GM12878 (cell line): ENCODE data around the gene PRCP. TPM values are rescaled to one million over a fixed set of nuclear protein-coding genes. Genes with fewer than 3 reads are reported as not detected.

Experiments
- ATAC-seq: fragments of 200-7000 bp; cut with Tn5 transposase; 3 replicates; pipeline ENCODE4 v1.9.1; 2020; ENCODE audit warnings: mild to moderate bottlenecking, moderate library complexity
- BruUV-seq: library from RNA; stranded (reverse); fragments of 400-500 nt; replicated peaks from 2 replicates; lab custom pipeline; 2021; lab: Mats Ljungman, UMichigan
- CTCF ChIA-PET: fragments of 300-600 bp; sonication (Branson Sonifier 250); formaldehyde crosslinking; extraction: SDS; loops from one replicate; lab custom pipeline; 2021; ENCODE audit warnings: inconsistent platforms; lab: Yijun Ruan, JAX
- POLR2A ChIA-PET: fragments of 350-600 bp; formaldehyde crosslinking; extraction: SDS; loops from one replicate; lab custom pipeline; 2021; ENCODE audit warnings: inconsistent platforms; lab: Charles Lee
- RAD21 ChIA-PET: fragments of 300-600 bp; sonication (Branson Sonifier 250); formaldehyde crosslinking; loops from one replicate; lab custom pipeline; 2023; ENCODE audit warnings: antibody characterized with exemption; ENCODE audit not compliant: unreplicated experiment; lab: Charles Lee
- SMC1A ChIA-PET: fragments of 300-600 bp; sonication (Branson Sonifier 250); formaldehyde crosslinking; loops from one replicate; lab custom pipeline; 2023; ENCODE audit not compliant: unreplicated experiment, uncharacterized antibody; lab: Charles Lee
- DNase-seq: peaks from one replicate; pipeline ENCODE4 v3.0.0-alpha.2; 2011; ENCODE audit warnings: low read depth, low spot score
- FAIRE-seq: peaks from 3 replicates; lab custom pipeline; 2011; peaks lifted over from hg19 to GRCh38; lab: Jason Lieb, UNC
- H2AFZ ChIP-seq: 2 replicates; pipeline ENCODE4 v1.6.0; 2011; ENCODE audit warnings: low read depth, low read length, control low read depth; ENCODE audit not compliant: control insufficient read depth
- H3K27ac ChIP-seq: 2 replicates; pipeline ENCODE4 v1.5.1; 2011; ENCODE audit warnings: control low read depth; ENCODE audit not compliant: control insufficient read depth, insufficient read depth
- H3K27me3 ChIP-seq, 2 experiments: replicated peaks in 1 of 2; 2 replicates each; pipeline versions ENCODE4 v1.6.0 to v1.6.1; 2011; ENCODE audit warnings: low read length in 1 of 2; ENCODE audit not compliant: control insufficient read depth in 2 of 2, insufficient read depth in 2 of 2
- H3K36me3 ChIP-seq, 2 experiments: 2 replicates each; pipeline ENCODE4 v1.5.1; 2011; ENCODE audit warnings: low read length in 1 of 2; ENCODE audit not compliant: control insufficient read depth in 2 of 2, insufficient read depth in 2 of 2
- H3K4me1 ChIP-seq: 2 replicates; pipeline ENCODE4 v1.6.1; 2011; ENCODE audit warnings: mild to moderate bottlenecking, low read length, moderate library complexity, mixed read lengths; ENCODE audit not compliant: control insufficient read depth, insufficient read depth
- H3K4me2 ChIP-seq: 2 replicates; pipeline ENCODE4 v1.6.0; 2011; ENCODE audit warnings: control low read depth; ENCODE audit not compliant: control insufficient read depth, insufficient read depth
- H3K4me3 ChIP-seq: fragments of 200-600 bp; sonication (generic); 2 replicates; pipeline ENCODE4 v1.5.1; 2016
- H3K79me2 ChIP-seq: 2 replicates; pipeline ENCODE4 v1.6.0; 2011; ENCODE audit warnings: low read length; ENCODE audit not compliant: control insufficient read depth, insufficient read depth
- H3K9ac ChIP-seq: 2 replicates; pipeline ENCODE4 v1.8.0; 2011; ENCODE audit warnings: low read length, control low read depth, mixed read lengths; ENCODE audit not compliant: control insufficient read depth, insufficient read depth
- H3K9me3 ChIP-seq: replicated peaks from 3 replicates; pipeline ENCODE4 v1.5.1; 2011; ENCODE audit warnings: mild to moderate bottlenecking, low read length; ENCODE audit not compliant: control insufficient read depth, insufficient read depth
- H4K20me1 ChIP-seq: 2 replicates; pipeline ENCODE4 v1.6.0; 2011; ENCODE audit not compliant: control insufficient read depth, insufficient read depth
- BMI1 ChIP-seq: fragments of 450-650 bp; IDR thresholded peaks from 2 replicates; pipeline ENCODE4 v1.6.1; 2016; ENCODE audit warnings: mild to moderate bottlenecking, moderate library complexity, borderline replicate concordance
- CBFB ChIP-seq: IDR thresholded peaks from 2 replicates; pipeline ENCODE4 v1.6.1; 2016; ENCODE audit warnings: antibody characterized with exemption, low read depth
- CBX3 ChIP-seq: fragments of 200-600 bp; sonication (generic); IDR thresholded peaks from 2 replicates; pipeline ENCODE4 v1.6.1; 2016; ENCODE audit warnings: low read depth, borderline replicate concordance
- GABPA ChIP-seq: IDR thresholded peaks from 2 replicates; pipeline ENCODE4 v1.6.1; 2014; ENCODE audit warnings: antibody characterized with exemption, low read depth, mild to moderate bottlenecking, inconsistent platforms
- MYC ChIP-seq: IDR thresholded peaks from 2 replicates; pipeline ENCODE4 v1.6.1; 2011; ENCODE audit warnings: mild to moderate bottlenecking, low read length, moderate library complexity, inconsistent platforms; ENCODE audit not compliant: insufficient read depth, insufficient replicate concordance, insufficient read length, severe bottlenecking
- NBN ChIP-seq: fragments of 450-650 bp; IDR thresholded peaks from 2 replicates; pipeline ENCODE4 v1.6.1; 2016
- NRF1 ChIP-seq: conservative IDR thresholded peaks from 2 replicates; pipeline ENCODE4 v1.6.1; 2011; ENCODE audit warnings: mild to moderate bottlenecking, low read depth, low read length, improper control_type of control experiment
- SMAD5 ChIP-seq: IDR thresholded peaks from 2 replicates; pipeline ENCODE4 v1.6.1; 2016; ENCODE audit warnings: antibody characterized with exemption, low read depth
- SREBF2 ChIP-seq: IDR thresholded peaks from 2 replicates; pipeline ENCODE4 v1.6.1; 2012; ENCODE audit warnings: mild to moderate bottlenecking, low read length
- TBL1XR1 ChIP-seq: IDR thresholded peaks from 2 replicates; pipeline ENCODE4 v1.6.1; 2012; ENCODE audit warnings: low read depth, low read length, improper control_type of control experiment
- USF1 ChIP-seq: IDR thresholded peaks from 2 replicates; pipeline ENCODE4 v1.6.1; 2011; ENCODE audit warnings: borderline replicate concordance, low read depth, mild to moderate bottlenecking, moderate library complexity, mixed read lengths, low read length; ENCODE audit not compliant: insufficient read depth; ENCODE audit errors: extremely low read length
- WGBS: methylation state at CpG from one replicate; pipeline ENCODE4 v1.1.6; 2016; ENCODE audit warnings: low lambda C conversion rate; ENCODE audit not compliant: insufficient replicate concordance, insufficient coverage; ENCODE audit errors: missing lambda C conversion rate; 5-methylcytosine and 5-hydroxymethylcytosine counted together
- in situ Hi-C: fragments of 300-500 bp; cut with MboI; formaldehyde crosslinking; loops from 9 replicates; pipeline ENCODE4 v1.14.3; 2018; ENCODE audit warnings: mixed read lengths
- intact Hi-C: fragments of 100-400 bp; cut with micrococcal nuclease; formaldehyde crosslinking; loops from one replicate; pipeline ENCODE4 v1.14.2; 2022; ENCODE audit not compliant: unreplicated experiment
- polyA plus RNA-seq, 11 experiments: library from polyadenylated mRNA; depleted of rRNA in 4 of 11; unstranded in 6 of 11; stranded (reverse) in 5 of 11; fragments of >200 nt; fragmentation: Nextera tagmentation in 4 of 11; fragmentation: Illumina TruSeq in 1 of 11; extraction: Ambion mirVana in 4 of 11; extraction: Trizol in 1 of 11; gene quantifications; 1 replicate in 1 of 11; 2 replicates in 10 of 11; pipeline versions ENCODE4 v1.2.1 to v1.2.3, GENCODE V29; 2011 to 2016; ENCODE audit warnings: inconsistent platforms in 2 of 11, missing spikeins in 2 of 11, low read depth in 1 of 11
- total RNA-seq, 4 experiments: library from RNA; depleted of rRNA in 3 of 4; stranded (reverse); fragments of >200 nt in 3 of 4; fragmentation: Illumina TruSeq in 1 of 4; extraction: Trizol in 1 of 4; gene quantifications; 2 replicates each; pipeline versions ENCODE4 v1.2.1 to v1.2.3, GENCODE V29; 2013 to 2021

Gene PRCP
- total and polyA plus RNA-seq, 10 of the 15 experiments (the other 5 are each of a cell fraction or from before 2014, with no cell fraction given), result 14.9 to 43.6 (median 20.0) TPM

- CTCF ChIA-PET, result interaction anchor here (0.7 to 4.3 kb wide), 6 partner anchors 33 to 236 kb away, joined by 3 to 45 read pairs (median 4); partner anchors contain the start of gene PRCP
- in situ Hi-C loops (loop anchor here (5.0 kb wide), 1 partner anchor 951 kb away; no protein-coding TSS in a partner anchor), intact Hi-C loops (loop anchor here (5.0 kb wide), 1 partner anchor 951 kb away; no protein-coding TSS in a partner anchor)
- Histone ChIP-seq H4K20me1 (no peaks in the 10 kb centered on the region), H3K9me3 (no peaks in the 10 kb centered on the region), H3K79me2 (no peaks in the 10 kb centered on the region), H3K27ac (no peak overlapping the region), H3K36me3 (no peaks in the 10 kb centered on the region), H2AFZ (no peak overlapping the region), H3K4me1 (peaks cover 7% of the 10 kb centered on the region), H3K4me2 (no peak overlapping the region), H3K27me3 (no peaks in the 10 kb centered on the region), H3K4me3 (no peak overlapping the region), H3K9ac (no peak overlapping the region)
- ATAC-seq (no peak), DNase-seq (no peak), FAIRE-seq (no peak)
- no TSS peak for BruUV-seq
- WGBS, result 54% methylated on average over 2 of the region's 2 CpGs
- TF ChIP-seq USF1 (no peak), CBX3 (no peak), NRF1 (no peak), NBN (no peak), BMI1 (no peak), SMAD5 (no peak), TBL1XR1 (no peak), SREBF2 (no peak), CBFB (no peak), GABPA (no peak), MYC (no peak)
- RAD21 ChIA-PET, result interaction anchor here (3.9 kb wide), 1 partner anchor 34 kb away, joined by 33 read pairs; the partner anchor contains the start of genes DDIAS and PRCP
- POLR2A ChIA-PET, result no interaction called here
- SMC1A ChIA-PET, result interaction anchor here (0.8 to 2.8 kb wide), 7 partner anchors 9 to 385 kb away, joined by 3 to 19 read pairs (median 3); no protein-coding TSS in a partner anchor
These were observed 34.4 kb downstream of the PRCP start for GRCh38 chr11:82865841-82866240.
